Measurements from ENCODE around the gene TSHZ2.

Gene TSHZ2

DNA sequence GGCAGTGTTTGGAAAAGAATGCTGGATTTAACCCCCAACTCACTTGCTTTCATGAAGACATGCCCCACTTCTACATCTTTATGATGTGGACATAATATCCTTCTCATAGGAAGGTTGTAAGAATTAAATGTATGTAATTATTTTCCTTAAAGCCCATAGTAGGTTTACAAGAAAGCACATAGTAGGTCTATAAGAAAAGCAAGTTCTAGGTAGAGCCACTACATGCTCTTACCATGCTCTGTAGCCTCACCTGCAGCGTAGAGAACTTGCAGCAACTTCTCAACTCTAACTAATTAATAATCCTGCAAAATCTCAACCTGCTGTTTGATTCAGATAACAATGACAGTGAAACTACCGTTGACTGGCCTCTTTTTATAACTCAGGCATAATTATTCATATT is 288.4 kb downstream of the TSHZ2 start:
- DNase-seq, result no peak

DNA sequence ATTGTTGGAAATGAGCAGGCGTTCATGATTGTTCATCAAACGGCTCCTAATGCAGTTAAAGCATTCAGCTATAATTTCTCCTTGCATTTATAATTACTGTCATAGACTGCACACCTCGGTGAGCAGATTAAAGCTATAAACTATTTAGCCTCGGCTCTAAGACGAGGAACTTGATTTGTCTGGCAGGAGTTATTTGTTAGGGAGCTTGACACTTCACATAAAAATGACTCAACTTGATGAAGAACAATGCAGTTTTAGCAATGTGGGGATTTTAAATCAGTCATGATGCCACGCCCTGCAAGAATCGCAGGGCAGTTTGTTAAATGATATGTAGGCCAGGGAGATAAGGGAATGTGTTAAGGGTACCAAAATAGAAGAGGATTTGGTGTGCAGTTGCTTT is 290.2 kb downstream of the TSHZ2 start:
- DNase-seq, result no peak

DNA sequence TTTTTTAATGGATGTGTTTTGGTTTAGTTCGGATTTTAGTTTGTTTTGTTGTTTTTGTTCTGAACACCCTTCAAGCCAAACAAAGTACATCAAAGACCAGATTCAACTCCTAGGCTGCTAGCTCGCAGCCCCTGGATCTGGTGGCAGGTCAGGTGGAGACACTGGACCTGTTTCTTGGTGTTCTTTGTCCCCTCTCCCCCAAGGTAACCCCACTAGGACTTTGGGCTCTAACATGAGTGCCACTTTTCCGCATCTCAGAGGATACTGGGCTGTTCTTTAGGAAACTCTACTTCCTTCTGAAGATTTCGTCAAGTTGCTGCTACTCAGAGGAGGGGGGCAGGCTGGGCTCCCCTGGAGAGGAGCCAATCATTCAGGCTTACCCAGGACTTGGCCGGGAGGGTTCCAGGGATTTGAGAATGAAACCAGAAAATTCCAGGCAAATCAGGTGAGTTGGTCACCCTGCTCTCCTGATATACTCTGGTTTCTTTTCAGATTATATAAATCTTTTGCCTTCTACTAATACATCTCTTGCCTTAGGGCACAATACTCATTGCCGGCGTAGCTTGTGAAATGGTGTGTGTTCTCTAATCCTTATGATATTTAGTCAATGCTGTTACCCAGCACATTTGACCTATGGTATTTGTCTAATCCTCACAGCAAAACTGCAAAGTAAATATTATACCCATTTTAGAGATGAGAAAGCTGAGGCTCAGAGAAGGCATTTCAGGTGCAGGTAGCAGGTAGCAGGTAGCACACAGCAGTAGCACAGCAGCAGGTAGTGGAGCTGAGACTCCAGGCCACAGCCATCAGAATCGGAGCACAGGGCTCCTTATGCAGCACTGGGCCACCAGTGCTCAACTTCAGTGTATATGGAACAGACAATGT is 291.6 kb downstream of the TSHZ2 start:
- DNase-seq, result no peak

DNA sequence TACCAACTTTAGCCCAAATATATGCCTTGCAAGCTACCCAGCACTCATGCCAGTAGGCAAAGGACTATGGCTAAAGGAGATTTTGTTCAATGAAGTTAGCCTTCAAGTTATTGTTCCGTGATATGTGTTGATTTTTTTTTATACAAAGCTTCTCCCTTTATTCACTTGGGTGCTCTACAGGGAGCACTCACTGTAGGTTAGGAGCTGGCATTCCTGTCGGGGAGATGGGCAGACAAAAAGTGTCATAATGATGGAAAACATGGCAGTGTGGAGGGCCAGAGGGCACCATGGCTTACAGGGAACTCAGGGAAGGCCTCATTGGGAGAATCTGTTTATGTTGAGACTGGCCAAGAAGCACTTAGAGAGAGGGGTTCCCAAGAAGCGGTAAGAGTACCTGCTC is 292.4 kb downstream of the TSHZ2 start:
- DNase-seq, result no peak

DNA sequence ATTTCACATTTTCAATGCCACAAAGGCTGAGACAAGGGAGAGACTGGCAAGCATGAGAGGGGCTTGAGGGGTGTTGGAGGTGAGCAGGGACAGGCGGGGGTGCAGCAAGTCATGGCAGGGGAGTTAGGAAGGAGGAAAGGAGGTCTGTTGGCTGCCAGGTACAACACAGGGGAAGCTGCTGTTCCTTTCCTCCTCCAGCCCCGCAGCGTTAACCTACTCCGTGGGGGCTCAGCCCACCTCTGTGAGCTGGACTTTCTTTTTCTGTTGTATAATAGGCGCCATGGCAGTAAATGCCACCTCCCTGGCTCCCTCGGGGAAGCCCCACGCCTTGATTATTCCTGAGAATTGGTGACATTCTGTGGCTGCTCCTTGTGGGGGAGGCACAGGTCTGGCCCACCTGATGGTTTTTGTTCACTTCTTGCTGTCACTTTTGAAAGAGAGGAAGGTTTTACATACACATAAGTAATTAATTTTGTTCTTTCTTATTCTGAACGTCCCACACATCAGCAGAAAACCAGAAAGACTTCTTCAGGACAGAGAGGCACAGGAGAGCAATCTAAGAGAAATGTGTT is 293.2 kb downstream of the TSHZ2 start:
- DNase-seq, result no peak

DNA sequence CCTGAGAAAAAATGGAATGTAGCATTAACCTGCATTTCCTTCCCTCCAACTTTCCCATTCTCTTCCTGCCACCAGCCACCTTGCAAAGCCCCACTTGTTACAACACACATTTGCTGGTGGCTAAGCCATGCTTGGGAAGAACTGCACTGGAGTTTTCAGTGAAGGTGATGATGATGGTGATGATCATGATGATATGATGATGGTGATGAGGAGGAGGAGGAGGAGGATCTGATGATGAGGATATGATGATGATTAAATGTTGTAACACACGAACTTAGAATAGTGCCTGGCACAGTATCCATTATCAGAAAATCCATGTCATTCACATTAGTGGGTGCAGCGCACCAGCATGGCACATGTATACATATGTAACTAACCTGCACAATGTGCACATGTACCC is 297.2 kb downstream of the TSHZ2 start:
- DNase-seq, result no peak

DNA sequence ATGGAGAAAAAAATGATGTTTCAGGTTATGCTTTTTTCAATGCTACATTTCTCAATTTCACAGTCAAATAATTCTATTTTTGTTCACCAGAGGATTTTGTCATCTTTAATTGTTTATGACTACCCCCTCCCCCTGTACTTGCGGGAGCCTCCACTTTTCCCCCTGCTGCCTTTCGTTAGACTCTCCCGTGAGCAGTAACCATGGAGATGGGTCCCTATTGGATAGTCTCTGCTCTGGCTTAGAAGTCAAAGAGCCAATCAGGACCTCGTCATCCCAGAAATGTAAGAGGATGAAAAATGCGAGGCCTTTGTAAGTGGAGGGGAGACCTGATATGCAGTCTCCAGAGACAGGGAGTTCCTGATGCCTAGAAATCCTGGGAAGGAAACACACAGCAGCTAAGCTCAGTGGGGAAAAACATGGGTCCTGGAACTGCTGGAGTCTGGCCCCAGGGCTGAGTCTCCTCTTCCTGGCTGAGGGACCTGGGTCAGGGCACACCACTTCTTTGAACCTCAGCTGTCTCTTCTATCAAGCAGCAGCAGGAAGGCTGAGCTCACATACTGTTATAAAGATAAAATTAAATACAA is 298.7 kb downstream of the TSHZ2 start:
- no peak for DNase-seq

DNA sequence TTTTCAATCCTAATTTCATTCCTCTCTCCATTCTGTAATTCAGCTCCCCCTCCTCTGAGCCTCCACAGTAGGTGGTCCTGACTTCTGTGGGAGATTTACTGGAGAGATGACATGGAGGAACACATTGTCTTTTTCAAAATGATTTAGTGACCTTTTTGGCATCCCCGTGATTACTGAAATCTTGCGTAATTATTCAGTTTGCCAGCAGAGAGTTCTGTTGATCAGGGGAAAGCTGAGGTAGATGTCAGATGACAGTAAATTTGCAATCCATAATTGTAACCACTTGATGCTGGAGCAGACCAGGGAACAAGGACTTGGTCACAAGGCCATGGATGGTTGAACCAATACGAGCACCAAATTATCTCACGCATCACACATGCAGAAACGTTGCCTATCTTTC is 302.2 kb downstream of the TSHZ2 start:
- no peak for DNase-seq

DNA sequence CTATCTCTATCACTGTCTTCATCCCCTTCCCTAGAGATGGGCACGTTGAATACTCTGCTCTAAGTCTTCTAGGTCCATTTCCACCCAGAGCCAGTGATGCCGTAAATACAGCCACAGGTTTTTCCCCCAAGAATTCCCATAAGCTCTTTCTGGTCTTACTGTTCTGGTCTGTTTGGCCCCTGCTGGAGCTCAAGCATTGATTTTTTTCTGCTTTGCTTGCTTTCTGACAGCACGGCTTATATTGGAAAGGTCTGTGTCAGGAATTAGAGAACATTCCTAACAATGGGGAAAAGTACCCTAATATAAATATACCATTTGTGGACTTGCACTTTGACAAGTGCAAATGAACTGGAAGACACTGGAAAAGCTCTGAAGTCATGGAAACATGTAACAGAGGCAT is 302.6 kb downstream of the TSHZ2 start:
- DNase-seq, result no peak

DNA sequence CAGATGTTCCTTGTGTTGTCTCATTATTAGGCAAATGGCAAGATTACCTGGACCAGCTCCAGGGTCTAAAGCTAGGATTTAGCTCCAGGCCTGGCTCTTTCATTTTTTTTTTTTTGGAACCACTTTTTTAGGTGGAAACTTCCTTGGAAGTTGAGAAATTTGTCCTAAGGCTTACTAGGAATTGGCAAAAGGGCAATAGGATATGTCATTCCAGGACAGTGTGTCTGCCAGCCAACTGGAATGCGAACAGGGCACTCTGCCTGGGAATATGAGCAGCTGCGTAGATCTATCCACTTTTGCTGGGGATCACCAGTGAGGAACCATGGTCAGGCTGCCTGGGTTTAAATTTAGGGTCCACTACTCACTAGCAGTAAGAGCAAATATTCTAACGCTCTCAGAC is 304.0 kb downstream of the TSHZ2 start:
- no peak for DNase-seq

DNA sequence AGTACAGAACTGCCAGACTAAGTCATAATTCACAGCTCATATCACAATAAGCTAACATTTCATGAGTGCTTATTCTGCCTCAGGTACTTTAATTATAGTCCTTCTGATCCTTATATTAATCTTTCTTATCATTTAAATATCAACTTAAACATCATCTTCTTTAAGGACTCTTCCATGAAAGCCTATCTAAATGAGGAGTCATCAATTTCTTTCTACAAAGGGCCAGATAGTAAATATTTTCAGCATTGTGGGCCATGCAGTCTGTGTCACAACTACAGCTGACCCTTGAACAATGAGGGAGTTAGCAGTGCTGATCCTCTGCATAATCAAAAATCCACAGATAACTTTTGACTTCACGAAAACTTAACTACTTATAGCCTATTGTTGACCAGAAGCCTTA is 306.4 kb downstream of the TSHZ2 start:
- no peak for DNase-seq

DNA sequence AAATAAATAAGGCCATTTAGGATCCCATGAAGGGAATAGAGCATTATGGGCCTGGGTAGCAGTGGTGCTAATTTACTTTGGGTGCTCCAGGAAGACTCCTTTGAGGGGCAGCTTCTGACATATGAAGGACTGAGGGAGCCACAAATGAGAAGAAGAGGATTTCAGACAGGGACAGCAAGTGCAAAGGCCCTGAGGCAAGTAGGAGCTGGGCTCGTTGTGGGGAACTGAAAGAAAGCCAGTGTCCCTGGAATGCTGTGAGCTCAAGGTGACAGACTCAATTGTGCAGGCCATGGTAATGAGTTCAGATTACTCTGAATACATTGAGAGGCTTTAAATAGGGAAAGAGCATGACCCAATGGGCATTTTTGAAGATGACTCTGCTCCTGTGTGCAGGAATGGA is 307.6 kb downstream of the TSHZ2 start:
- no peak for DNase-seq

DNA sequence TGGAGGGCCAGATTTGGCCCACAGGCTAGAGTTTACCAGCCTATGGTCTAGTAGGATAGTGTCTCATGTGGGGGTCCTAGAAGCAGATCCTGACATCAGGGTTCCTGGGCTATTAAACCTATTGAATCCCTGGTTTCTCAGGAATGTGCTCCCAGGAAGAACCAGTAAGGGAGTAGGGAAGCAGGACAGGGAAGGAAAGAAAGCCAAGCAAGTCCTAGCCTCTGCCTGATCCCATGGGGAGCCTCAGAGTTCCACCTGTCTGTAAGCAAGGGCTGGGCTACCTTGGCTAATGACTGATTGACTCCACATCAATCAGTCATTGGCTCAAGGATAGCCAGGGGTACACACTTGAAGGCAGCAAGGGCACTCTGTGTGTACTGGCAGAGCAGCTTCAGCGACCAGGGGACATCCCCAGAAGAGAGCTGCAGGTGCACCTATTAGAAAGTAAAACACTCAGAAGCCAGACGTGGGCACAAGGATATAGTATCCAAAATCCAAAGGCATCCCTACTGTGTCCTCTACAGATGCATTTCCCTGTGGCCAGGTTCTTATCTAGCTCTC is 309.5 kb downstream of the TSHZ2 start:
- no peak for DNase-seq

DNA sequence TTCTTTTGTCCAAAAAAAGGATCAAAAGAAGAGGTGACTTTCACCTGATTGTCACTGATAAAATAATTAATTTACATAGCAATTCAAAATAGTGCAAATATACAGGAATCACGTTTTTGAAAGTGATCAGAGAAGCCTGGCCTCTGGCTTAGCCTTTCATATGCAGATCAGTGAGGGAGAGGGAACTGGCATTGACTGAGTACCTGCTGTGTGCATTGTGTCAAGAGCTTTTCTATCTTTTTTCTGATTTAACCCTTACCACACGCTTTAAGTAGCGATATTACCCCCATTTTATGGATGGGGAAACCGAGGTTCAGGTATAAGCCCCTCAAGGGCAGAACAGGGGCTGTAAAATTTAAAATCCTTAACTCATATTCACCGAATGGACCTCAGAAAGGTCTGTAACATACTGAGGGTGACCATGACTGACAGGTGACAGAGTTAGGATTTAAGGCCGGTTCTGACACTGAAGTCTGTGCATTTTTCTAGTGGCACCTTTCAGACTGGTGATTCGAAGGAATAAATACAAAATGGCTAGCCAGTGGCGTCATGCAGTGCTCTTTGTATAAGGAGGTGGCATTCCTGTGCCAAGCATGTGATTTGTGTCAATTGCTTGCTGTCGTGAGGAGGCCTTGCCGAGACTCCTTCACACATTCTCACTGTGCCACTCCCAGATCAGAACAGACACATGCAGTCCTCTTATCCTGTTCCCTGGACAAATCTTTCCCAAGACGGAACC is 310.2 kb downstream of the TSHZ2 start:
- no peak for DNase-seq

DNA sequence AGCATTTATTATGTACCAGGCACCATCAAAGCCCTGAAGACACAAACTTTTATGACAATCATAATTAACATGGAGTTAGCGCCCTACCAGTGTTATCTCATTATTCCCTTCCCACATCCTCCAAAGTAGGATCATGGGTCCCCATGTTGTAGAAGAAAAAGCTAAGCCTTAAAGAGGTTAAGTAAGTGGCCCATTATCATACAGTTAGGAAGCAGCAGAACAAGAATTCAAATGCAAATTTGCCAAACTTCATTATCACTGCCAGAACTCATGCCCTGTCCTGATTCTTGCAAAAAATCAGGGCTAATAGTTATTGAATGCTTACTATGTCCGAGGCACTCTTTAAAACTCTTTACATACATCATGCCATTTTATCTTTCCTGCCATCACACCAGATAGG is 310.9 kb downstream of the TSHZ2 start:
- no peak for DNase-seq

DNA sequence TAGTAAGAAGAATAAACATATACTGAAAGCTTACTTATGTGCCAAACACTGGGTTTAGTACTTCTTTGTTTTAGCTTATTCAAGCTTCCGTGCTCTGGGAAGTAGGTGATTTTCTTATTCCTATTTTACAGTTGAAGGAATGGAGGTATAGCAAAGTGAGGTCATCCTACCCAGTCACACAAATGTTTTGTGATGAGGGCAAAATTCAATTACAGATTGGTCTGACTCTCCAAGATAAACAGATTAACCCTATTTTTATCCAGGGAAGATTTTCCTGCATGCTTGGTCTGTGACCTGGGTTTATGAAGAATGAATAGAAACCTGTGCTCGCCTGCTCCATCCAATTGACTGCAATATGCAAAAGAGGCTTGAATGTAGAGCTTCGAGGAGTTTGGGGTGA is 311.4 kb downstream of the TSHZ2 start:
- DNase-seq, result no peak

DNA sequence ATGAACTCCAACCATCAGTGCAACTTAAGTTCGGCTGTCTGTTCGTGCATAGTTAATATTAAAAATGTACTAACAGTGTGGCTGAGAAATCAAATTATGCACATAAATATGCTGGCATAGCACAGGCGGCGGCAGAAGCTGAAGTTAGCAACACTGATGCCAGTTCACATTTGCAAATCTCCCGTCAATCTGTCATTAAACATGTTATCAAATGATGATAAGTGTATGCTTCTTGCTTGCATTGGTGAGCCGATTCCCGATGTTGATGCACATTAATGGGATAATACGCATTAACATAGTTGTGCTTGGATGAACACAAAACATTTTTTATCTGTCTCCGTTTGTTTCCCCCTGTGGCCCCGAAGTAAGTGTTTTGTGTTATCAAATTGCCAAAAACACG is 312.1 kb downstream of the TSHZ2 start:
- no peak for DNase-seq

DNA sequence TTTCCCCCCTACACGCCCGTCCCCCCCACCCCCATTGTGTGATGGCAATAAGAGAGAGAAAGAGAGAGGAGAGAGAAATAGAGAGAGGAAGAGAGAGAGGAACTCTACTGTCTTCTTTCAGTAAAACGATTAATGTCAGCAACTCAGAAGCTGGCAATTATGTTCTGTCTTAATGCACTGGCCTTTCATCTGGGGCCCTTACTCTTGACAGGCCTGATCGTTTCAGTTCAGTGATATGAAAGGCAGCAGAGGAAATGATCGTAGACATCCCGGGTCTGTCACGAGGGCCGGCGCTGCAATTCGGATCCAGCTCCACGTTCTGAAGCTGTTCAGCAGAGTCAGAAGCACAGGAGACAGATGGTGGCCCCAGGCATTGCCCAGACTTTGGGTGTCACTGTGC is 312.5 kb downstream of the TSHZ2 start:
- no peak for DNase-seq

DNA sequence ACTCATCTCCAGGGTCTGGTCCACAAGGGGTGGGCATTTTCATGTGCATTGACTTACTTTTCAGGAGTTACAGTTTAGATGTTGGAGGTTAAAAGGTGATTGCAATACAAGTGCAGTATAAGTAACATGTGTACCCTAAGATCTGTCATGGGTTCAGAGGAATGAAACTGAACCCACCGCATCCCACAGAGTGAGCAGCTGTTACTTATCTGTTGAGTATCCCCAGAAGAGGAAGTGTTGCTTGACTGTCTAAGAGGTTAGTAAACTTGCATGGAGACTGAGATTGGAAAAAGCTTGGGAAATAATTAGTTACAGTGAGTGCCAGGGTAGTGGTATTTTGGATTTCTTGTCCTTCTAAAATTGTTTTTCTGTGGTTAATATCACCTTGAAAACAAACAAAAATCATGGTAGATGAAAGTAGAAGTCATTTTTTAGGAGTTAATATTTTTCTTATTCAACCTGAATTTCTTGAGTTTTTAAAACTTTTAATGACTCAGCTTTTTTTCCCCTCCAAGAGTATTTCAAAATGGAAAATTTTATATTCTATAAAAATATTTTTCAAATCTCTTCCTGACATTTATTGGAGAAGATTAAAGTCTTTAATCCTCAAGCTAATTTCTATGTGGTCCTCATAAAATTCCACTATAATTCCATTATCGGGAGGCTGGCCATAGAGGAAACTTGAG is 315.3 kb downstream of the TSHZ2 start:
- no peak for DNase-seq

DNA sequence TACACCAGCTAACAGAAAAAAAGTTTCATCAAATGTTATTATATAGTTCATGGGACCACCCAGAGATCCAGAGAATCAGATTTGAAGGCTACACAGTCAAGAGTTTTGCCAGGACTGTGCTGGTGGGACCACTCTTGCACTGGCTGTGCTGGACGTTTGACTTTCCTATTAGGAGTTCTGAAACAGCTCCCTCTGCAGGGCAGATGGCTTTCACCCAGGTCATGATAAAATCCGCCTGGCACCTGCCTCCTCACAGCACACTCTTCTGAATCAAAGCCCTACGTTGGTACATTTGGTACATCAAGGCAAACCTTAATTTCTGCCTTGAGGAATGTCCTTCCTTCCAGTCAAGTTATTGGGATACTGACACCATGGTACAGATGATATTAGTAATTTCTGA is 319.4 kb downstream of the TSHZ2 start:
- no peak for DNase-seq

DNA sequence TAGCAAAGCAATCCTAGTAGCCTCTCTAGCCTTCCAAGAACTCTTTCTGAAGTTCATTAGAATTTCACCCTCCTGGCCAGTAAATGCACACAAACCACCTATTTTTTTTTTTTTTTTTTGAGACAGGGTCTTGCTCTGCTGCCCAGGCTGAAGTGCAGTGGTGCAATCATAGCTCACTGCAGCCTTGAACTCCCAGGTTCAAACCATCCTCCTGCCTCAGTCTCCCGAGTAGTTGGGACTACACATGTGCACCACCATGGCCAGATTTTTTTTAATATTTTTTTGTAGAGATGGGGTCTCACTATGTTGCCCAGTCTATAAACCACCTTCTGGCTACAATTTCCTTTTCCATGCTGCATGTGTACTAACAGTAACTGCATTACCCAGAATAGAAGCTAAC is 320.2 kb downstream of the TSHZ2 start:
- DNase-seq, result no peak

DNA sequence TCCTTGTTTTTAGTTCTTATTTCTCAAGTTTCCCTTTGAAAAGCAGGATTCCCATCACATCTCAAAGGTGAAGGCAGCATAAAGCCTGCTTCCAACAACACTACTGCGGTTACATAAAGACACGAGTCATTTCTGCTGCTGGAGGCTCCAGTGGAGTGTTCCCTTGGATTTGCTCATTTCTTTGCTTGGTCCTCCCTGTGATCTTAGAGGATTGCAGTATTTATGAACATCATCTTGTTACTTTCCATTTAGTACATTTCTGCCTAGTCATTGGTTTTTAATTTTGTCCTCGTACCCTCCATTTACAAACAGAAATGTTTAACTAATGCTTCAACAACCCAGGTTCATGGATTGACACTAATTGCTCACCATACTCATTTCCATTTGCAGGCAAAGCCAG is 322.6 kb downstream of the TSHZ2 start:
- no peak for DNase-seq

DNA sequence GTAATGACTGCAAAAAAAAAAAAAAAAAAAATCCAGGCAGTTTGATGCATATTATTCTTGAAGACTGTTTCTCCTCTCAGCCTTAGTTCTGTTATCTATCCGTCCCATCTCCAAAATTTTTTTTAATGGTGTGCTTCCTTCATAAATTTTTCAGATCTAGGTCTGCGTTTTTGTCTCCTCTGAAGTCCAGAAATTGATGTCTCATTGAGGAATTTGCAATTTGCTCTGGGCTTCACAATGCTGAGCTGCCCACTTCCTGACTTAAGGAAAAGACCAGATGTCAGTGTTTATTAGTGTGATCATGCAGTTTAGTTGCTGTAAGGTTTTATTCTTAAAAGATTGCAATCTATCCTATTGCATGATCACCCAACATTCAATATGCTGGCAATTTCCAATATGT is 323.9 kb downstream of the TSHZ2 start:
- DNase-seq, result no peak

Measured in SHP77 (cell line).